Testis (tissue), 3 donors: ENCODE results near the gene NIF3L1. TPM values are rescaled to one million over a fixed set of nuclear protein-coding genes. Genes with fewer than 3 reads are reported as not detected.
"Not testable (repeated sequence)": the region's sequence is repeated elsewhere in the genome, so short reads cannot be mapped to it uniquely, and the experiment has no call there.

ENCODE experiments used
- DNase-seq: peaks from one replicate; pipeline ENCODE4 v3.0.0-alpha.2; 2019
- H3K27ac ChIP-seq, 2 donors: fragments of 200-600 bp; sonication (generic); one replicate each; pipeline ENCODE4 v1.5.1; 2019
- H3K27me3 ChIP-seq: fragments of 200-600 bp; sonication (generic); one replicate; pipeline ENCODE4 v1.5.1; 2019
- H3K36me3 ChIP-seq: fragments of 200-600 bp; sonication (generic); one replicate; pipeline ENCODE4 v1.5.1; 2017; ENCODE audit warnings: low read depth; ENCODE audit errors: missing control alignments
- H3K4me1 ChIP-seq: fragments of 200-600 bp; sonication (generic); one replicate; pipeline ENCODE4 v1.5.1; 2019
- H3K4me3 ChIP-seq, 2 donors: fragments of 200-600 bp; sonication (generic); one replicate each; pipeline ENCODE4 v1.5.1; 2017 to 2019
- H3K9me3 ChIP-seq: fragments of 200-600 bp; sonication (generic); one replicate; pipeline ENCODE4 v1.5.1; 2017
- POLR2A ChIP-seq: fragments of 450-650 bp; IDR thresholded peaks from one replicate; pipeline ENCODE4 v1.6.1; 2017; ENCODE audit warnings: antibody characterized with exemption, mild to moderate bottlenecking, moderate library complexity
- WGBS, 2 donors: methylation state at CpG; one replicate each; pipeline ENCODE4 v1.1.5; 2018; 5-methylcytosine and 5-hydroxymethylcytosine counted together
- intact Hi-C: fragments of 100-400 bp; cut with DNase I; formaldehyde crosslinking; loops from one replicate; pipeline ENCODE4 v1.15.1; 2023; ENCODE audit warnings: low total_unique reads
- polyA plus RNA-seq: library from polyadenylated mRNA; stranded (reverse); fragments of 350-450 nt; fragmentation: Illumina TruSeq; extraction: RNeasy Lipid Tissue Mini Kit (QIAGEN cat#74804); gene quantifications from one replicate; pipeline ENCODE4 v1.2.3, GENCODE V29; 2014; ENCODE audit warnings: low read depth, low replicate concordance; ENCODE audit not compliant: insufficient read depth
- total RNA-seq, 2 donors: library from RNA; depleted of rRNA; stranded (reverse); fragments of >200 nt; gene quantifications; one replicate each; pipeline ENCODE4 v1.2.3, GENCODE V29; 2016
- TF ChIP-seq, protein P1 (sequence below), 3 experiments: fragments of 450-650 bp in 2 of 3; fragments of 200-600 bp in 1 of 3; sonication (generic) in 1 of 3; IDR thresholded peaks; one replicate each; pipeline ENCODE4 v1.5.1; 2016 to 2019; ENCODE audit warnings: antibody characterized with exemption in 3 of 3, mild to moderate bottlenecking in 2 of 3, moderate library complexity in 1 of 3

NIF3L1 gene
- total and polyA plus RNA-seq, 3 donors from 2014 or later, result 36.1 to 45.9 (median 36.1) TPM

- H3K4me1 ChIP-seq, result no peaks in the 10 kb centered on the region
- H3K36me3 ChIP-seq, result no peaks in the 10 kb centered on the region
- no peaks in the 10 kb centered on the region for H3K9me3 ChIP-seq
- TF ChIP-seq POLR2A, result no peak
- TF ChIP-seq, protein P1, sequence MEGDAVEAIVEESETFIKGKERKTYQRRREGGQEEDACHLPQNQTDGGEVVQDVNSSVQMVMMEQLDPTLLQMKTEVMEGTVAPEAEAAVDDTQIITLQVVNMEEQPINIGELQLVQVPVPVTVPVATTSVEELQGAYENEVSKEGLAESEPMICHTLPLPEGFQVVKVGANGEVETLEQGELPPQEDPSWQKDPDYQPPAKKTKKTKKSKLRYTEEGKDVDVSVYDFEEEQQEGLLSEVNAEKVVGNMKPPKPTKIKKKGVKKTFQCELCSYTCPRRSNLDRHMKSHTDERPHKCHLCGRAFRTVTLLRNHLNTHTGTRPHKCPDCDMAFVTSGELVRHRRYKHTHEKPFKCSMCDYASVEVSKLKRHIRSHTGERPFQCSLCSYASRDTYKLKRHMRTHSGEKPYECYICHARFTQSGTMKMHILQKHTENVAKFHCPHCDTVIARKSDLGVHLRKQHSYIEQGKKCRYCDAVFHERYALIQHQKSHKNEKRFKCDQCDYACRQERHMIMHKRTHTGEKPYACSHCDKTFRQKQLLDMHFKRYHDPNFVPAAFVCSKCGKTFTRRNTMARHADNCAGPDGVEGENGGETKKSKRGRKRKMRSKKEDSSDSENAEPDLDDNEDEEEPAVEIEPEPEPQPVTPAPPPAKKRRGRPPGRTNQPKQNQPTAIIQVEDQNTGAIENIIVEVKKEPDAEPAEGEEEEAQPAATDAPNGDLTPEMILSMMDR (IDR thresholded peaks at IDR 0.05), result no peak
- no peaks in the 10 kb centered on the region for H3K27me3 ChIP-seq
- no peak overlapping the region for H3K4me3 ChIP-seq
- intact Hi-C loops, result no loop called here
- no peak overlapping the region for H3K27ac ChIP-seq
- DNase-seq, result no peak
Observed at GRCh38 chr2:200877443-200877842, 11.7 kb upstream of the NIF3L1 start.

DNA sequence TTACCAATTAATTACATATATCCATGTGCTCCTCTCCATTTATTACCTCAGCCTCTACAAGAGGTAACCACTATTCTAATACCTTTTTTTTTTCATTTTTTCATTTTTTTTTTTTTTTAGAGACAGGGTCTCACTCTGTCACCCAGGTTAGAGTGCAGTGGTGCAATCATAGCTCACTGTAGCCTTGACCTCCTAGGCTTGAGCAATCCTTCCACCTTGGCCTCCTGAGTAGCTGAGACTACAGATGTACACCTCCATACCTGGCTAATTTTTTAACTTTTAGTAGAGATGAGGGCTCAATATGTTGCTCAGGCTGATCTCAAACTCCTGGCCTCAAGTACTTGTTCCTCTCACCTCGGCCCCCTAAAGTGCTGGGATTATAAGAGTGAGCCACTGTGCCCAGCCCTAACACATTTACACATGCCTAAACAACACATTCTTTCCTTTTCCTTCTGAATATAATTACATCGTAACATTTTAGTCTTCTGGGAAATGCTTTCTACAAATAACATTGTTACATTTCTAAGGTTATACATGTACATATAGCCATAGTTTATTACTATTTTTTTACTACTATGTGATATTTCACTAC is 10.8 kb upstream of the NIF3L1 start:
- no peak overlapping the region for H3K4me3 ChIP-seq
- DNase-seq, result no peak
- intact Hi-C loops, result no loop called here
- 67 to 84% methylated on average over 2 of the region's 2 CpGs for WGBS, 2 donors
- H3K9me3 ChIP-seq, result no peaks in the 10 kb centered on the region
- H3K36me3 ChIP-seq, result no peaks in the 10 kb centered on the region
- H3K27me3 ChIP-seq, result no peaks in the 10 kb centered on the region
- no peaks in the 10 kb centered on the region for H3K4me1 ChIP-seq
- TF ChIP-seq, protein P1 (IDR thresholded peaks at IDR 0.05), result no peak
- TF ChIP-seq POLR2A, result no peak
- H3K27ac ChIP-seq, result no peak overlapping the region

DNA sequence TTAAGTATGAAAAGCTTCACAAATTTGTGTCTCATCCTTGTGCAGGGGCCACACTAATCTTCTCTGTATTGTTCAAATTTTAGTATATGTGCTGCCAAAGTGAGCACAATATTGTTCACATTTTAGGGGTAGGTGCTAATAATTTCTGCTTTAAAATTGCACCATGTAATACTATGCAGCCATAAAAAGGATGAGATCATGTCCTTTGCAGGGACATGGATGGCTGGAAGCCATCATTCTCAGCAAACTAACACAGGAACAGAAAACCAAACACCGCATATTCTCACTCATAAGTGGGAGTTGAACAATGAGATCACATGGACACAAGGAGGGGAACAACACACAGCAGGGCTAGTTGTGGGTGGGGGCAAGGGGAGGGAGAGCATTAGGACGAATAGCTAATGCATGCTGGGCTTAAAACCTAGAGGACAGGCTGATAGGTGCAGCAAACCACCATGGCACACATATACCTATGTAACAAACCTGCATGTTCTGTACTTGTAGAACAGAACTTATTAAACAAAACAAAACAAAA is 7.4 kb upstream of the NIF3L1 start:
- H3K9me3 ChIP-seq, intact Hi-C loops, H3K4me1 ChIP-seq, H3K36me3 ChIP-seq, H3K27ac ChIP-seq, H3K4me3 ChIP-seq, H3K27me3 ChIP-seq, DNase-seq: not testable (repeated sequence)
- WGBS, 2 donors, result 62 to 76% methylated on average over 2 of the region's 2 CpGs

DNA sequence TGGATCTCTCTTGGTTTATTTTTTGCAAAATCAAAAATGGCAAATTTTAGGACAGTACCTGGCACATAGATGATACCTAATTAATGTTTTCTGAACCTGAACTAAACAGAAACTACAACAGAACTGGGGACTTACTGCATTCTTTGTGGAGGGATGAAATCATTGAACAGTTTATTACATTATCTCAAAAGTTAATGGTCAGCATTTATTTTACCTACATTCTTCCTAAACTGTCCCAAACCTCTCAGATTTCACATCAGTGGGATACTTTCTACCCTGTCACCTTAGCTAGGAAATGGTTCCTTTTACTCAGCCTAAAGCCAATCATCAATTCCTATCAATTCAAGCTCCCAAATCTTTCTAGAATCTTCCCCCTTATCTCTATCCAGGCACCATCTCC is 10.3 kb downstream of the NIF3L1 start:
- DNase-seq, result no peak
- Histone ChIP-seq H3K9me3 (no peaks in the 10 kb centered on the region), H3K27me3 (no peaks in the 10 kb centered on the region), H3K27ac (no peak overlapping the region), H3K4me1 (no peaks in the 10 kb centered on the region), H3K4me3 (no peak overlapping the region), H3K36me3 (no peaks in the 10 kb centered on the region)
- intact Hi-C loops, result no loop called here
- TF ChIP-seq, protein P1 (IDR thresholded peaks at IDR 0.05), result no peak
- TF ChIP-seq POLR2A, result no peak

DNA sequence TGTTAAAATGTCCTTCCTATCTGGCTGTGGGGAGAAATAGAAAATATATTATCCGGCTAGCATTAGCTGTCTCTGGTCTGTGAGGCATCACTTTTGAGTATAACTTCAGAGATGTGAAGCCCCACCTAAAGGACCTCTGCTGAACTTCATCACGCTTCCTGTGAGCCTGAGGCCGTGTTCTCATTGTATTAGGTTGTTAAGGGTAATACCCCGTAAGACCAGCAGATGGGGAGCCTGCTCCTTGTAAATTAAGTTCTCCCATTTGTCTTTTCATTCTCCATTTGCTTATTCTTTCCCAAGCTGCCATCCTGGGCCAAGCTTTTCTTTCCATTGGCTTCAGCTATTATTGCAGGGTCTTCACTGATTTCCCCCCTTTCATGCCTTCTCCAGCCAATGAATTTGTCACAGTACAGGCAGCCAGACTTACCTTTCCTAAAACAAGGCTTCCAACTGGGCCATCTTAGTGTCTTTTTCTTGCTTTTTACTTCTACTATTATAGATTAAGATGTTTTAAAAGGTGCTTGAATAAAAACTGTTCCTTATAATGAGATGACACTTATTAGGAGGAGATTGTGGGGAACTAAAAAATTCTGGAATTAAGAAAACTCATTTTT is 12.4 kb downstream of the NIF3L1 start:
- DNase-seq, result peak; percentile 88
- WGBS, 2 donors, result 18 to 28% methylated on average over 4 of the region's 4 CpGs
- H3K9me3 ChIP-seq, result no peaks in the 10 kb centered on the region
- H3K27ac ChIP-seq, result no peak overlapping the region
- H3K36me3 ChIP-seq, result no peaks in the 10 kb centered on the region
- no peak for TF ChIP-seq POLR2A
- TF ChIP-seq, protein P1 (IDR thresholded peaks at IDR 0.05), result peak; percentile 73 to 81 (median 73)
- no peaks in the 10 kb centered on the region for H3K27me3 ChIP-seq
- H3K4me1 ChIP-seq, result no peaks in the 10 kb centered on the region
- intact Hi-C loops, result loop anchor here (10.0 kb wide), 1 partner anchor 253 kb away; no protein-coding TSS in a partner anchor
- H3K4me3 ChIP-seq, result no peak overlapping the region
